EH (cell line): ENCODE measurements around the gene NPPA.
"Not testable (repeated sequence)": the region's sequence is repeated elsewhere in the genome, so short reads cannot be mapped to it uniquely, and the experiment has no call there.

ENCODE experiments used
- DNase-seq: peaks from one replicate; pipeline ENCODE4 v3.0.0-alpha.2; 2015; ENCODE audit warnings: low read depth

The NPPA gene

DNA sequence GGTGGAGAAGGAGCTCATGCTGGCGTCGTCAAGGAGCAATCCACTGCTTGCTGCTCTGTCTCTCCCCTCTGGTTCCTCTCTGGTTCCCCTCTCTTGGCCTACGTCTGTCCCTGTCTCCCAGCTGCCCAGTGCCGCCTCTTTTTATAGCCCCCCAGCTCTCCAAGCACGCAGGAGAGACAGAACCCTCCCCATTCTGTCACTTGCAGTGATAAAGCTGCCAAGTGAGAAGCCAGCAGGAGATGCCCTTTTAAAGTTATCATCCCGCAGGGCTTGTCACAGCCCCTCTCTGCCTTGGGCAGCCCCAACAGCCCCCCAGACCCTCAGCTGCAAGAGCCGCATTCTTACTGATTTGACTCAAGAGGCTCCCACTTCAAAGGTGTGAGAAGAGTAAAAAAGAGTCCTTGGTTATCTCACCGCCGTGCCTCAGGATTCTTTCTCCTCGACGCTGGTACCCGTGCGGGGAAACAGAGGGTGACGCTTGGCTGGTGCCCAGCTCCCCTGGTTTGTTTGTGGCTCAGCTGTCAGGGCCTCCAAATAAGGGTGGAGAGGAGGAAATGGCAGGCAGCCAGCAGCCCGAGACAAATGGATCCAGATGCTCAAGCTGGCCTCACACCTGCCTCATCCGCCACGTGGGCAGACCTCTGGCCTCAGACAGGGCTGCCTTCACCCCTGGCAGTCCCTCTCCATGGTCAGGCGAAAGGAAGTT lies at the start of gene NPPA:
NPPA (minus strand) TSS at position 117 of the 706 bp plus-strand sequence; CDS start at position 18, 99 bp downstream.
- no peak for DNase-seq

DNA sequence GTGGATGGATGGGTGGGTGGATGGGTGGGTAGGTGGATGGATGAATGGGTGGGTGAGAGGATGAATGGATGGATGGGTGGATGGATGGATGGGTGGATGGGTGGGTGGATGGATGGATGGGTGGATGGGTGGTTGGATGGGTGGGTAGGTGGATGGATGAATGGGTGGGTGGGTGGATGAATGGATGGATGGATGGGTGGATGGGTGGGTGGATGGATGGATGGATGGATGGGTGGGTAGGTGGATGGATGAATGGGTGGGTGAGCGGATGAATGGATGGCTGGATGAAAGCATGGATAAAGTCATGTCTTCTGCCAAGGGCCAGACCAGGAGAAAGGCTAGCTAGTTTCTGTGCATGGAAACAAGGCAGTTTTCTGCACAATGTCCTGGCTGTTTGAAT lies 46.9 kb upstream of the NPPA start:
- DNase-seq = not testable (repeated sequence)

DNA sequence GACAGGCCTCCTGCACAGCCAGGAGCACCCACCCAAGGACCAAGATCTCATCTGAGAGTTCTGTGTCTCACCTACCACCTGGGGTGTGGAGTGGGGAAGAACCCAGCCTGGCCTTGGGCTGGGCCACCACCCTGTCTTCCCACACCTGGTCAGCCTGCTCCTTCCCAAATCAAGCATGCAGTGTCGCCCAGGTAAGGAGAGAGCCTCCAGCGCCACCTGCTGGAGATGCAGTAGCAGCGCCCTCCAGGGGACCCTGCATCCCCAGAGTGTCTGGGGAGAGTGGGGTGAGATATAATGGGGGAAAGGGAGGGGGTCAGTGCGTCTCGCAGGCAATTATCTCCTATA lies 46.3 kb upstream of the NPPA start:
- peak; percentile 47 for DNase-seq

DNA sequence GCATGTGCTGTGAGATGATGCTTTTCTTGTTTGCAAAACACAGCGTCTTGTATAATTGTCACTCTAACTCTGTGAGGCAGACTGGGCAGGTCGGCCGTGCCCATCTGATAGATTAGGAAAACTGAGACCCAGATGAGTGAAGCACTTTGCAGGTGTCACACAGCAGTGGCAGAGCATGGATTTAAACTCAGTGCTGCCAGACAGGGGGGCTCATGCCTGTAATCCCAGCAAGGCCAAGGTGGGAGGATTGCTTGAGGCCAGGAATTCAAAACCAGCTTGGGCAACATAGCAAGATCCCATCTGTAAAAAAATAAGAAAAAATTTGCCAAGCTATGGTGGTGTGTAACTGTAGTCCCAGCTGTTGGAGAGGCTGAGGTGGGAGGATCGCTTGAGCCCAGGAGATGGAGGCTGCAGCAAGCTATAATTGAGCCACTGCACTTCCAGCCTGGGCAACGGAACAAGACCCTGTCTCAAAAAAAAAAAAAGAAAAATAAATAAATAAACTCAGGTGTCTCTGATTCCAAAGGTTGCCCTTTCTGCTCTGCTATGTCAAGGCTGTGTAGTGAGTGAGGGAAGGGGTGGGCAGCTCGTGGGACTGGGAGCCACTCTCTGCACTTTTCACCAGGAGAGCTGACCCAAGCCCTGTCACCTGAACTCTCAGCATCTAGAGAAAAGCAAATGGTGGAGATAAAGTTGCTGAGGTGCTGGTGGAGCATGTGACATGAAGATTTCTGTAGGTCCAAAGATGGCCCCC lies 44.0 kb upstream of the NPPA start:
- DNase-seq = no peak

DNA sequence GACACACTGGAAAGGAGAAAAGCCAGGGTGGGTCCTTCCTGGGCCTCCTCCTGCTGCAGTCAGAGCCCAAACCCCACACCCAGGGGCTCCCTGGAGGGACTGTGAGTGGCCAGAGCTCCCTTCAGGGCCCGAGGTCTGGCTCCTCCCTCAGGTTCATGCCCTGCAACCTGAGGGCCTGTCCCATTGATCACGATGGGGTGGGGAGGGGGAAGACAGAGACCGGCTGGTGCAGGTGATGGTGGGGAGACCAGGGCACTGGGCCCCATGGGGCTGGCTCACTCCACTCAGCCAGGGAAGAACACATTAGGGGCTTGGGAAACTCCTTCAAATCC lies 41.3 kb upstream of the NPPA start:
- DNase-seq = no peak

DNA sequence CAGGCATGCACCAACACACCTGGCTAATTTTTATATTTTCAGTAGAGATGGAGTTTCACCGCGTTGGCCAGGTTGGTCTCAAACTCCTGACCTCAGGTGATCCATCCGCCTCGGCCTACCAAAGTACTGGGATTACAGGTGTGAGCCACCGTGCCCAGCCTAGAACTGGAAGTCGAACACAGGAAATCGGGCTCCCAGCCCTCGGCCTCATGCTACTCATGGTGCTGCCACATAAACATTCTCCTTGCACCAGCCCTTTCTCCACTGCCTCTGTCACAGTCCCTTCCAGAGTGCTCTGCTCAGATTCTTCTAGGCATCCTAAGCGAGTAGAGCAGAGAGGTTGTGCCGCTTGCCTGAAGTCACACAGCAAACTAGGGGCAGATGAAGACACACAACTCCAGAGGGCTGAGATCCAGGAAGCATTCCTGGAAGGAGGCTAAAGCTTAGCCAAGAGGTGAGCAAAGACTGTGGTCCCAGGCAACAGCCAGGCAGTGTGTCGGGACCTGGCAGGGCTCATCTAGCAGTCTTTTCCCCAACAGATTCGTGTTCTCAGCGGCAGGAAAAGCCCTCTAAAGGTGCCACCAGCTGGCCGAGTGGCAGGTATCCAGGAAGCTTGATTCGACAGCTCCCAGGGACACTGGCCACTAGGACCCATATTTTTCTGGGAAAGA lies 40.8 kb upstream of the NPPA start:
- DNase-seq = no peak

DNA sequence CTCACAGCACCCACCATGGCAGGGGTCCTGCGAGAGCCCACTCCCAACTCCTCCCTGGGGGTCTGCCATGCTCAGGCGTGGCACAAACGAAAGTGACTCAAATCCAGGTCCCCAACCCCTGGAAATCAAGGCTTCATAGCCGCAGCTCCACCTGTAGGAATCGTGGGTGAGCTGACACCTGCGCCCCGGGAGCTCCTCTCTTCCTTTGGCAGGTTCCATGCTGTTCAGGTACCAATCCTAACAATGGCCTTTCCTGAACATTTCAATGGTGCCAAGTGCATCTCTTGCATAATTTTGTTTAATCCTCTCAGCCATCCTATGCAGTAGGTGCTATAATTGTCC lies 40.1 kb upstream of the NPPA start:
- DNase-seq = no peak

DNA sequence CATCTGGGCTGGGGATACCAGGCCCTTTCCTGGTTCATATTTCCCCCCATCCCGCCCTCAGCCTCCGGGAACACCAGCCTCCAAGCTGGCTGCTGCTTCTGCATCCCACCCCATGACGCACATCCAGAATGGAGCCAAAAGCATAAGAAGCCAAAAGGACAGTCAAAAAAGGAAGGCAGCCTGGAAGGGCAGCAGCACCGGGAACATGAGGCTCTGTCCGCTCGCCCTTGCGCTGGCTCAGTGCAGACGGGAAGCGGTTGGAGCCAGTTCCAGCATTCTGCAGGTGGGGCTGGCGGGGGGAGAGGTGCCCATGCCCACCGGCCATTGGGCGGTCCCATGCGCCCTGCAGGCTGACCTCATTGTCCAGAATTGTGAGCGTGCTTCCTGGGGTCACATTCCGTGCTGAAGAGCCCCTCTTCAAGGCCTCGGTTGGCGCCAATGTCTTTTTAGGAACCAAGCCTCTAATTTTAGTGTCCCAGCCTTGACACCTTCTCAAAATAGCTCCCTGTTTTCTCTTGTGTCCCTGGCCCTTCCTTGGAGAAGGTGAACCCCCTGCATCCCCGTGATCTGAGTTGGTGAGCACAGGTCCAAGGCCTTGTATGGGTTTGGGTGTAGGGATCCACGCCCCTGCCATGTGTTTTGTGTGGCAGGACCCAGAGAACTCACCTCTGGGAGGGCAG lies 39.5 kb upstream of the NPPA start:
- no peak for DNase-seq

DNA sequence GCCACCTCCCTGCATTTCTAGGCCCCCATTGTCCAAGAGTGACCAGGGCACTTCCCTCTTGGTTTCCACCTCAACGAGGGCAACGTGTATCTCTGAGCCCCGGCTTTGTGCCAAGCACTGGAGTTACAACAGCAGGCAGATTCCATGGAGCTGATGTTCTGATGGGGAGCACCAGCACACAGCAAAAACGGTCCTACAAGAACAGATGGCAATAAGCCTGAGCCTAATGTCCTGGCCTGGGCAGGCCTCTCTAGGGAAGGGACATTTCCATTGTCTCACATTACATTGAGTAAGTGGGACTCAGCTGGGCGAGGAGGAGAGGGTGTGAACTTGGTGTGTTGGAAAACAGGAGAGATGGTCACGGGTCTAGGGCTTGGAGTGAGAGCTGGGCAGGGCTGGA lies 38.3 kb upstream of the NPPA start:
- no peak for DNase-seq

DNA sequence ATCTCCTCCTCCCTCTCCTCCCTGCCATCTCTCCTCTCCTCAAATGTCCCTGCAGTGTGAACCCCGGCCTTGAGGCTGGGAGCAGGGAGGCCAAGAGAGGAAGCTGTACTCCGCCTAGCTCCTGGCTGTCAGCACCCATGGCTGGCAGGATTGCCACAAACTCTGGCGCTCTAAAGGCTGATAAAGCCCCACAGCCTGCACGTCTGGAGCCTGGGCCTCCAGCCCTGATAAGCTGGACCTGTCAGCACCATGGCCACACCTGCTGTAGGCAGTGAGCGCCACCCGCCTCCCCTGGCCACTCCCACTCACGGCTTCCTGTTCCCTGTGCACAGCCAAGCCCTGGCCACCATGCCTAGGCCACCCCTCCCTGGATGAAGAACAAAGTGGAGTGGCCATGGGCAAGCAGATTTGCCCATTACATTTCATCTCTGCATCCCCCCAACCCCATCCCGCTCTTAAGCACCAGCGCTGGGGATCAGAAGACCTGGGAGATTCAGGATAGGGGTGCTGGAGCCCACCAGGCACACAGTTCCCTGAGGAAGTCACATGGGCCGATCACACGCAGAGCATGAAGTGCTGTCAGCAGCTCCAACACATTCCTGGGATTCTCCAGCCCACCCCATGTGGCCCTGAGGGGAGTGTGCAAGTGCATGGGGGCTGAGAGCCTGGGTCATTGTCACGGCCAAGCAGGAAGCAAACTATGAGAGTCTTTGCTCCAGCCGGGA lies 35.4 kb upstream of the NPPA start:
- peak; percentile 6 for DNase-seq

DNA sequence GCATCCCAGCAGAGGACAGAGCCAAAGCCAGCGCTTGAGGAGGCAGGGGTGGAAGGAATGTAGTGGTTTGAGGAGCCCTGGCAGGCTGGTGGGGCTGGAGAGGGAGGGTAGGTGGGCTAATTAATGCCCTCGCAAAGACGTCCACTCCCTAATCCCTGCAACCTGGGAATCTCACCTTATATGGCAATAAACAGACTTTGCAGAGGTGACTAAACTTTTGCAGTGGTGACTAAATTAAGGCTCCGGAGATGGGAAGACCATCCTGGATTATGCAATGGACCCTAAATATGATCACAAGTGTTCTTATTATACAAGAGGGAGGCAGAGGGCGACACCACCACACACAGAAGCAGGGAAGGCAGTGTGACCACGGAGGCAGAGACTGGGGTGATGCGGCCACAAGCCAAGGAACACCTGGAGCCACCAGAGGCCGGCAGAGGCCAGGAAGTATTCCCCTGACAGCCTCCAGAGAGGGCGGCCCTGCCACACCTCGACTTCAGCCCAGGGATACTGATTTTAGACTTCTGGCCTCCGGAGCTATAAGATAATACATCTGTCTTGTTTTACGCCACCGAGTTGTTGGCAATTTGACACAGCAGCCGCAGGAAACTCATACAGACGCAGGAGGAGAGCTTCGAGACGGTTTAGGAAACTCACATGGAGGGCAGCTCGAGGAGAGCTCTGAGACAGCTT lies 34.3 kb upstream of the NPPA start:
- DNase-seq = no peak

DNA sequence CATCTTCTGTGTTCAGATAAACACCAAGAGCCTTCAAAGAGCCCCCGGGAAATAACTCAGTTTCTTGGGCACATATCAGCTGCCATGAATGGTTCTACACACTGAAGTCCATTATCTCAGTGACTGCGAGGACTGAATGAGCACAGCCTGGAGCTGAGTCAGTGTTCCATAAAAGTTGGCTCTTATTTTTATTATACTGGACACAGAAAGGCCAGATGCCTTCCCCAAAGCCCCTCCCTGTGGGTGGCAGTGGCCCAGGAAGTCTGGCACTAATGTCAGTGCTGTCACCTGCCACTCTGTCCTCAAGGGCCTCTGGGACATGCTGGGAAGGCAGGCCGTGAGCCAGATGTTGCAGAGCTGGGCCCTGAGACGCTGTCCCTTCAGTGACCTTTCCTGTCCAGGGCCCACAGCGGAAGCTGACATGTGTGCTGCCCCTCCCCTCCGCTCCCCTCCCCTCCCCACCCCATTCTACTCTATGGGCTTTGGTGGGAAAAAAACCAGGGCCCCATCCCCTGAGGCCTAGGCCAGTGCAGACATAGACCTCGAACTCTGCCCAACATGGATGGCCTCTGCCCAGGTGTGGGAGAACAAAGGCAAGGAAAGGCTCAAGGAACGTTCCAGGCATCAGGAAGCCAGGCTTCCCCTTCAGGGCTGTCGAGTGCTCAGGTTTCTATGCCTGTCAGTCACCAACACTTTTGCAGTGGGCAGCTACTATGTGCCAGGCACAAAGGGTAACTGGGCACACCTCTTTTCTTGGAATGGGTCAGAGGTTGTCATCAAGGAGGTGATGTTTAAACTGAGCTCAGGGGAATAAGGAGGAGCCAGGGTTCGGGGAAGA lies 33.5 kb upstream of the NPPA start:
- peak; percentile 5 for DNase-seq

DNA sequence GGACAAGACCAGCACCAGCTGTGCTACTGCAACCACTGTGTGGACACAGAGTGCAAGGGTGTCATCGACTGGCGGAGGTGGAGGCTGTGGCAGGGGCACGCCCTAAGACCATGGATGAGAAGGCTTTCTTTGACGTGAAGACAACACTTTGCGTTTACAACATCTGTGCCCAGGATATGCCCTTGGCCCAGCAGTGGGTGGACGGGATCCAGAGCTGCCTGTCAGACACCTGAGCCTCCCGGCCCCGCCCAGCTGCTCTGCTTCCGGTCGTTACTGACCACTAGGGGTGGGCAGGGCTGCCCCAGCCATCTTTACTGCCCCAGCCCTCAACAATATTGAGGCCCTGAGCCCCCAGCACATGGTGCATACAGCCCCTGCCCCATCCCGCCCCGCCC lies 32.6 kb upstream of the NPPA start:
- no peak for DNase-seq

DNA sequence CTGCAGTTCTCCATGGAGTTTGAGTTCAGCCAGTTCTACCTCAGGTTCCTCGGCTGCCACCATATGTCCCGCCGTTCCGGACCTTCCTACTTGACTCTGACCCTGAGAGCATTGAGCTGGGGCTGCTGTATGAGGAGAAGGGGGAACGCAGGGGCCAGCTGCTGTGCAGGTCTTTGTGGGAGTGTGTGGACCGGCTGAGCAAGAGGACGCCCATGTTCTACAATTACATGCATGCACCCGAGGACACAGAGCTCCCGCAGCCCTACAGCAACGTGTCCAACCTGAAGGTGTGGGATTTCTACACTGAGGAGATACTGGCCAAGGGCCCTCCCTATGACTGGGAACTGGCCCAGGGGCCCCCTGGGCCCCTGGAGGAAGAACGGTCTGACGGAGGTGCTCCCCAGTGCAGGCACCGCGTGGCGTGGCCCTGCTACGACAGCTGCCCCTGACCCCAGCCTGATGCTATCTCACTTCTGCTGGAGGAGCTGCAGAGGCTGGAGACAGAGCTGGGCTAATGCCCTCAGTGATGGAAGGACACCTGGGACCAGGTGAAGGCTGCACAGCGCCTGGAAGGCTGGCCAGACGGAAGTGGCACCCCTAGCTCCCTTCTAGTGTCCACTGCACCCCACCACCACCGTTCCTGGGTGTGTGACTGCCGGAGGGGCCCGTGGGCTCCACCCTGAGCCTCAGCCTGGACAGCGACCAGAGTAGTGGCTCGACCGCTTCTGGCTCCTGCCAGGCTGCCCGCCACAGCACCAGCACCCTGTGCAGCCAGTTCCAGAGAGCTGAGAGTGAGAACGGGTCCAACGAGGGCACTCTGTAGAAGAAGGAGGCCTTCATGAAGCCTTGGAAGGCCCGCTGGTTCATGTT lies 32.0 kb upstream of the NPPA start:
- no peak for DNase-seq

DNA sequence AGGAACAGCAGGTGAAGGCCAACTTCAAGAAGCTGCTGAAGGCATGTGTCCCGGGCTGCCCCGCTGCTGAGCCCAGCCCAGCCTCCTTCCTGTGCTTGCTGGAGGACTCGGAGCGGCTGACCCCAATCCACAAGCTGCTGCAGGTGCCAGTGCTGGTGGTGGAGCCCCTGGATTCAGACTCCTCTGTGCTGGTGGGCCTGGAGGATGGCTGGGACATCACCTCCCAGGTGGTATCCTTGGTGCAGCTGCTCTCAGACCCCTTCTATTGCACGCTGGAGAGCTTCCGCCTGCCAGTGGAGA lies 31.3 kb upstream of the NPPA start:
- no peak for DNase-seq

DNA sequence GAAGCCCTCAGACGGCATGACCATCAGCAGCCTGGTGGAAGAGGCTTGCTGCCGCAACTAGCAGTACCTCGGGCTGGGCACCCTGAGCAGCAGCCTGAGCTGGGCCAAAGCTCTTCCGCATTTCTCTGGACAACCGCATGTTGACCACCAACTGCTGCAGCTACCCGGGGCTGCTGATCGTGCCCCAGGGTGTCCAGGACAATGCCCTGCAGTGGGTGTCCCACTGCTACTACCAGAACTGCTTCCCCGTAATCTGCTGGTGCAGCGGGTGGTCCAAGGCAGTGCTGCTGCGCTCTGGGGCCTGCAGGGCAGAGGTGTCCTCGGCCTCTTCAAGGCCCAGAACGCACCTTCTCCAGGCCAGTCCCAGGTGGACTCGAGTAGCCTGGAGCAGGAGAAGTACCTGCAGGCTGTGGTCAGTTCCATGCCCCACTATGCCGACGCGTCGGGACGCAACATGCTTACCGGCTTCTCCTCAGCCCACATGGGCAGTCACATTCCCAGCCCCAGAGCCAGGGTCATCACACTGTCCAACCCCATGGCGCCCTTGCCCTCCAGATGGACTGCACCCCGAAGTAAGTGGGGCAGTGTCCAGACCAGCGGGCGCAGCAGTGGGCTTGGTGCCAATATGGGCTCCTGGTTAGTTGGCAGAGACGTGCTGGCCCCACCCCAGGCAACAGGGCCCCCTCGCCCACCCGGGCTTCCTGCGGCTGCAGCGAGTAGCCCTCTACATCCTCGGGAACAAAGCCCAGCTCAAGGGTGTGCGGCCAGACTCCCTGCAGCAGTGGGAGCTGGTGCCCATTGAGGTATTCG lies 30.7 kb upstream of the NPPA start:
- no peak for DNase-seq

DNA sequence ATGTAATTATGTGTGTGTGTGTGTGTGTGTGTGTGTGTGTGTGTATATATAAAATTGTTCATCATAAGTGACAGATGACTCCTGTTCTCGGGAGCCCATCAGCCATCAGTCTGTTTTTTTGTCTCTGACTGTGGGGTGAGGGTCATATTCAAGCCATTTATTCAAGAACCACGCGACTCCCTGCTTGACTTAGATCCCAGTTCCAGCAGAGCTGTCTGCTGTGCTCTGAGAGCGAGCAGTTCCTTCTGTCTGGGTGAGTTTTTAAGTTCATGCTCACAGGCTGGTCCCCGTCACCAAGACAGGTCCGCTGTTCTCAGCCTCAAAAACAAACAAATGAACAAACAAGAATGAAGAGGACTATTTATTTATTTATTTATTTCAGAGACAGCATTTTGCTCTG lies 29.5 kb upstream of the NPPA start:
- DNase-seq = no peak

DNA sequence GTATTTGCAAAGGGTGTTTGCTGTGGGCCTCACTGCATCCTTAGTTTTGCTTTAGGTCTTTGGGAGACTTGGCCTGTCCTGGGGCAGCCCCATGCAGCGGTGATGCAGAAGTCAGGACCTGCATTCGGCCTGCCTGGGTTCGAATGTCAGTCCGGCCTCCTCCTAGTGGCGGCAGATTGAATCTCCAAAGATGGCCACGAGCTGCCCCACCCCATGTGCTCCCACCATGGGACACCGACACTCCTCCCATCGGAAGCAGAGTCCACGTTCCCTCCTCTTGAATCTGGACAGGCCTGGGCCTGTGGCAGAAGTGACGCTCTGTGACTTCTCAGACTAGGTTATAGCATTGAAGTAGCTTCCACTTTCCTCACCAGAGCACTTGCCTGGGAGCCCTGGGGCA lies 27.5 kb upstream of the NPPA start:
- DNase-seq = no peak

DNA sequence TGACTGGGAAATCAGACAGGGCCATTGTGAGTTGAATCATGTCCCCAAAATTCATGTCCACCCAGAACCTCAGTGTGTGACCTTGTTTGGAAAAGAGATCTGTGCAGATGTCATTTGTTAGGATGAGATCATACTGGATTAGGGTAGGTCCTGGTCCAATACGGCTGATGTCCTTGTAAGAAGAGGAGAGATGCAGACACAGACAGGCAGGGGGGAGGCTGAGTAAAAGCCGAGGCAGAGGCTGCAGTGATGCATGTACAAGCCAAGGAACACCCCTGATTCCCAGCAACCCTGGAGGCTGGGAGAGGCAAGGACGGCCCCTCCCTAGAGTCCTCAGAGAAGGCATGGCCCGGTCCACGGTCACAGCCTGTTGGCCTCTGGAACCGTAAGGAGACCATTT lies 27.0 kb upstream of the NPPA start:
- DNase-seq = no peak
